Body of pancreas (tissue), 4 donors: ENCODE data around the gene ADRA2C. TPM values are rescaled to one million over a fixed set of nuclear protein-coding genes. Genes with fewer than 3 reads are reported as not detected.

Experiments
- ATAC-seq: fragments of 150-250 bp; one replicate; pipeline ENCODE4 v1.9.1; 2016
- DNase-seq, 4 donors: peaks; one replicate each; pipeline ENCODE4 v3.0.0-alpha.2; 2019
- H3K27ac ChIP-seq, 4 donors: fragments of 200-600 bp; sonication (generic); 1 replicate in 3 of 4; 2 replicates in 1 of 4; pipeline versions ENCODE4 v1.5.1 to v1.6.1; 2016 to 2019; ENCODE audit warnings: mild to moderate bottlenecking in 1 of 4, mixed read lengths in 1 of 4, moderate library complexity in 1 of 4
- H3K27me3 ChIP-seq, 2 donors: fragments of 200-600 bp; sonication (generic); one replicate each; pipeline ENCODE4 v1.6.0; 2016; ENCODE audit warnings: mild to moderate bottlenecking in 1 of 2
- H3K36me3 ChIP-seq, 2 donors: fragments of 200-600 bp; sonication (generic); replicated peaks in 1 of 2; 2 replicates each; pipeline ENCODE4 v1.5.1; 2016; ENCODE audit warnings: low read depth in 2 of 2; ENCODE audit not compliant: insufficient read depth in 1 of 2
- H3K4me1 ChIP-seq: fragments of 200-600 bp; sonication (generic); one replicate; pipeline ENCODE4 v1.6.0; 2016
- H3K4me3 ChIP-seq, 2 donors: fragments of 200-600 bp; sonication (generic); 1 replicate in 1 of 2; 2 replicates in 1 of 2; pipeline ENCODE4 v1.5.1; 2016 to 2019
- H3K9me3 ChIP-seq, 3 donors: fragments of 200-600 bp; sonication (generic); 1 replicate in 2 of 3; 2 replicates in 1 of 3; pipeline ENCODE4 v1.5.1; 2016
- CTCF ChIP-seq, 7 experiments: fragments of 450-650 bp in 4 of 7; fragments of 200-600 bp in 3 of 7; sonication (generic) in 3 of 7; IDR thresholded peaks; one replicate each; pipeline ENCODE4 v1.5.1; 2016 to 2019; ENCODE audit warnings: antibody characterized with exemption in 7 of 7
- POLR2A ChIP-seq, 3 donors: fragments of 450-650 bp; IDR thresholded peaks; one replicate each; pipeline ENCODE4 v1.6.1; 2016; ENCODE audit warnings: antibody characterized with exemption in 3 of 3, mild to moderate bottlenecking in 2 of 3
- WGBS, 2 donors: methylation state at CpG; one replicate each; pipeline ENCODE4 v1.1.5; 2017; 5-methylcytosine and 5-hydroxymethylcytosine counted together
- intact Hi-C: fragments of 100-400 bp; cut with DNase I; formaldehyde crosslinking; loops from one replicate; pipeline ENCODE4 v1.15.1; 2023
- total RNA-seq, 2 donors: library from RNA; depleted of rRNA; stranded (reverse); fragments of >200 nt; gene quantifications; one replicate each; pipeline ENCODE4 v1.1.0, GENCODE V29; 2016

ADRA2C gene
- total RNA-seq, 2 donors from 2014 or later = 6.7 to 10.5 TPM

GRCh38 chr4:3816983-3817960, 51.1 kb downstream of the ADRA2C start:
- intact Hi-C loops = no loop called here
- no peak for DNase-seq
- Histone ChIP-seq H3K27ac (no peak overlapping the region), H3K9me3 (no peaks in the 10 kb centered on the region), H3K4me3 (no peak overlapping the region), H3K27me3 (no peaks in the 10 kb centered on the region), H3K4me1 (peaks cover 7% of the 10 kb centered on the region), H3K36me3 (no peaks in the 10 kb centered on the region)
- ATAC-seq = no peak
- no peak for TF ChIP-seq CTCF (IDR thresholded peaks at IDR 0.05)
- no peak for TF ChIP-seq POLR2A (IDR thresholded peaks at IDR 0.05)
- 83 to 93% methylated on average over 8 to 12 of the region's 12 CpGs for WGBS, 2 donors

Other genes with a start within 250 kb of the ADRA2C start
- gene LRPAP1, start 234.0 kb upstream of the ADRA2C start, total RNA-seq = 10 to 100 TPM; 82.5 to 93.9 TPM